Dendritic cell treated with granulocyte-macrophage colony-stimulating factor and Interleukin-4, amounts not matched to agents 40 ng/mL and 50 ng/mL, for 4 days (primary cell): Measurements from ENCODE around the gene TBX1.
A peak's percentile ranks its signal among the peaks of the same experiment; 100 is the strongest.

ENCODE experiments used
- H3K27ac Mint-ChIP-seq: one replicate; pipeline ENCODE4 v1.8.0; 2022; ENCODE audit warnings: mild to moderate bottlenecking, mixed read lengths
- H3K27me3 Mint-ChIP-seq: one replicate; pipeline ENCODE4 v1.8.0; 2022; ENCODE audit warnings: mild to moderate bottlenecking, mixed read lengths
- H3K36me3 Mint-ChIP-seq: one replicate; pipeline ENCODE4 v1.8.0; 2022; ENCODE audit warnings: low read depth, mixed read lengths
- H3K4me1 Mint-ChIP-seq: one replicate; pipeline ENCODE4 v1.8.0; 2022; ENCODE audit warnings: low read depth, mixed read lengths
- H3K4me3 Mint-ChIP-seq: one replicate; pipeline ENCODE4 v1.8.0; 2022; ENCODE audit warnings: mild to moderate bottlenecking, moderate library complexity, mixed read lengths
- H3K9me3 Mint-ChIP-seq: one replicate; pipeline ENCODE4 v1.8.0; 2022; ENCODE audit warnings: mixed read lengths
- intact Hi-C: fragments of 100-400 bp; cut with micrococcal nuclease; formaldehyde crosslinking; loops from one replicate; pipeline ENCODE4 v1.15.0; 2022

The TBX1 gene

DNA sequence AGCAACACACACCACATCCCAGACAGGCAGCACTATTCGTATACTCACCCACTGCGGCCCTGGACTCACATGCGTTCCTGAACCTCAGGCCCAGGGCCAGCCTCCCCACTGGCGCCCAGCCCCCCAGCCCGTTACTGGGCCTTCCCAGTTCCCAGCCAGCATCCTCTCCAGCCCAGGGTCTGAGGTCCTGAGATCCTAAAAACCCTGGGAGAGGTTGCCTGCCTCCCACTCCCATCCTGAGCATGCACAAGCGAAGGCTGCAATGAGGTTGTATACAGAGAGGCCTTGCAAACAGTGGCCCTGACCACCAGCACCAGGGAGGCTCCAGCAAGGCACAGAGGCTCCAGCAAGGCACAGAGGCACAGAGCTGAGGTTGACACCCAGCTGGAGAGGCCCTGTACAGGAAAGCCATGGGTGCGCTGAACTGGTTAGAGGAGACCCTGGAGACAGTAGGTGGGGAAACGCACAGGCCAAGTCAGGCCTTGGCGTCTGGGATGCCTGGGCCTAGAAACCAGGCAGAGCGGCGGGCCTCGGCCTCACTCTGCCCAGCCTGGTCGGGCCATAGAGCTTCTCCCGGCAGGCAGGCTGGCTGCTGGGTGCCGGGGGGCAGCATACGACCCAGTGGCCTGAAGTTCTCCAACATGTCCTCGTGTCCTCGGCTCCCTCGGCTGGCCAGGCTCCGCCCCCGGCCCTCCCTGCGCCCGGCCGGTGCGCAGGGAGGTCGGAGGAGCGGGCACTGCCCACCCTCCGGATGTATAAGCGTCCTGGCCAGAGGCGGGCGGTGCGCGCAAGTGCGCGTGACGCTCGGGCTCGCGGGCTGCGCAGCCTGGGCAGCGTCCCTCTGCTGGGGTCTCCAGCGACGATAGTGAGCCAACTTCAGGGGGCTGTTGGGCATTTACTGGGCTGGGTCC, 2.3 kb upstream of the TBX1 start:
- intact Hi-C loops, result no loop called here
- Mint-ChIP-seq H3K27me3 (peaks cover 86% of the 10 kb centered on the region), H3K4me1 (peaks cover 37% of the 10 kb centered on the region), H3K36me3 (no peaks in the 10 kb centered on the region), H3K9me3 (no peaks in the 10 kb centered on the region), H3K27ac (no peak overlapping the region), H3K4me3 (no peak overlapping the region)

DNA sequence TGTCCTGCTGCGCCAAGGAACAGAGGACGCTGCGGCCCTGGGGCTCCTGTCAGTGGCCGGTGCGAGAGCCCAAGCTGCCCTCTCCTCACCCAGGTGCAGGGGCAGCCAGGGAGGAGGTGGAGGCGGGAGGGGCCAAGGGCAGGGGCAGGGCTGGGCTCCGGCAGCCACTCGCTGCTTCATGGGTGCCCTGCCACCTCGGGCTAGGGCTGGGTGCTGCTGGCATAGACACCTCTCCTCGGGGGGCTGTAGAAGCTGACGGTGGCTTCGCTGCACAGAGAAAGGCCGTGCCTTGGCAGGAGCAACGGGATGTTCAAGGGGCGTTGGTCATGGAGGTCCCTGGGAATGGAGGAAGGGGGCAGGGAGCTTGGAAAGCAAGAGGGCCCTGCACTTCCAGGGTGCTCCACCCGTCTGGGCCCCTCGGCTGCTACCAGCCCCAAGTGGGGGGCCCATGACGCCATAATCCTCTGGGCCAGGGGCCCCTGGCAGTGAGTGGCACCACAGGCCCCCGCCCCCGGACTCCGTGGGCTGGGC, 1.6 kb upstream of the TBX1 start:
- Mint-ChIP-seq H3K4me1 (peaks cover 37% of the 10 kb centered on the region), H3K9me3 (no peaks in the 10 kb centered on the region), H3K27me3 (peaks cover 86% of the 10 kb centered on the region), H3K4me3 (no peak overlapping the region), H3K27ac (no peak overlapping the region), H3K36me3 (no peaks in the 10 kb centered on the region)
- intact Hi-C loops, result no loop called here

DNA sequence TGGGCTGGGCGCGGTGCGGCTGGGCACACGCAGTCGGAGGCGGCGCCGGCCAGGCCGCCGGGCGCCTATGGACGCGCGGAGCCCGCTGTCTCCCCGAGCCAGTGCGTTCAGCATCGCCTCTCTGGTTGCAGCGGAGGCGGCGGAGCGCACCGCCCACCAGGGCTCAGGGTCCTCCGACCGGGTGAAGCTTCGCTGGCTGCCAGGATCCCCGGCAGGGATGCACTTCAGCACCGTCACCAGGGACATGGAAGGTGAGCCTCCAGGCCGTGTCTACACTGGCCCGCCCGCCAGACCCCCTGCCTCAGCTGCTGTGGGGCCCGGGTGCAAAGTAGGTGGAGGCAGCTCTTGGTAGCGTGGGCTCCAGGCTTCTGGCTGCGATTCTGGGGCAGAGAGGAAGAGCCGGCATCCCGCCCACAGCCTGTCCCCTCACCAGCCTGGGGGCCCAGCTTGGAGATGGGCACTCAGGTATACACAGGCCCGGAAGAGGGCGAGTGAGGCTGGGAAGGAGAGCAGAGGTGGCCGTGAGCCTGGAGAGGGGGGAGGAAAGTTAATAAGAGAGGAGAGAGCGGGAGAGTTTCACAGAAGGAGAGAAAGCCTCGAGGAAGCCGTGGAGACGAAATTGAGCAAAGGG, 1.0 kb upstream of the TBX1 start:
- no peaks in the 10 kb centered on the region for H3K9me3 Mint-ChIP-seq
- H3K4me3 Mint-ChIP-seq, result peak overlapping the region; percentile 70
- peaks cover 86% of the 10 kb centered on the region for H3K27me3 Mint-ChIP-seq
- intact Hi-C loops, result no loop called here
- no peaks in the 10 kb centered on the region for H3K36me3 Mint-ChIP-seq
- no peak overlapping the region for H3K27ac Mint-ChIP-seq
- H3K4me1 Mint-ChIP-seq, result peaks cover 37% of the 10 kb centered on the region

DNA sequence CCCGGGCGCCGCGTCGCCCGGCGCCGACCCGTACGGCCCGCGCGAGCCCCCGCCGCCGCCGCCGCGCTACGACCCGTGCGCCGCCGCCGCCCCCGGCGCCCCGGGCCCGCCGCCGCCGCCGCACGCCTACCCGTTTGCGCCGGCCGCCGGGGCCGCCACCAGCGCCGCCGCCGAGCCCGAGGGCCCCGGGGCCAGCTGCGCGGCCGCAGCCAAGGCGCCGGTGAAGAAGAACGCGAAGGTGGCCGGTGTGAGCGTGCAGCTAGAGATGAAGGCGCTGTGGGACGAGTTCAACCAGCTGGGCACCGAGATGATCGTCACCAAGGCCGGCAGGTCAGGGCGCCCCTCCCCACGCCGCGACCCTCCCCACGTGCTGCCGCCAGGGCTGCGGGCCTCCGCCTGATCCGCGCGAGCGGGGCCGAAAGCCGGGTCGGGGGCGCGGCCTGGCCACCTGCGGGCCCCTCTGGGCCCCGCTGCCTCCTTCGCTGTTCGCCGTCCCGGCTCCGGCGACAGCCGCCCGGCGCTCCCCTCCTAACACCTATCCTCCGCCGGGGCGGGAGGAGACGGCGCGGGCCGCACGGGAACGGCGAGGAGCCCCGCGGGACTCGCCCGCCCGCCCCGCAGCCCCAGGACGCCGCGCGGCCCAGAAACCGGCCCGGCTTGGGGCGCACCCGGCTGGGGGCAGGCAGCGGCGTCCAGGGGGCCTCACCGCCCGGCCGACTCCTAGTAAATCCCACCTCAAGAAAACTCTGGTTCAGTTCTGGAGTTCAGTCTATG, 560 bp downstream of the TBX1 start:
- Mint-ChIP-seq H3K36me3 (no peaks in the 10 kb centered on the region), H3K4me3 (peak overlapping the region; percentile 35), H3K27ac (no peak overlapping the region), H3K4me1 (peaks cover 35% of the 10 kb centered on the region), H3K9me3 (no peaks in the 10 kb centered on the region), H3K27me3 (peaks cover 83% of the 10 kb centered on the region)
- intact Hi-C loops, result no loop called here

DNA sequence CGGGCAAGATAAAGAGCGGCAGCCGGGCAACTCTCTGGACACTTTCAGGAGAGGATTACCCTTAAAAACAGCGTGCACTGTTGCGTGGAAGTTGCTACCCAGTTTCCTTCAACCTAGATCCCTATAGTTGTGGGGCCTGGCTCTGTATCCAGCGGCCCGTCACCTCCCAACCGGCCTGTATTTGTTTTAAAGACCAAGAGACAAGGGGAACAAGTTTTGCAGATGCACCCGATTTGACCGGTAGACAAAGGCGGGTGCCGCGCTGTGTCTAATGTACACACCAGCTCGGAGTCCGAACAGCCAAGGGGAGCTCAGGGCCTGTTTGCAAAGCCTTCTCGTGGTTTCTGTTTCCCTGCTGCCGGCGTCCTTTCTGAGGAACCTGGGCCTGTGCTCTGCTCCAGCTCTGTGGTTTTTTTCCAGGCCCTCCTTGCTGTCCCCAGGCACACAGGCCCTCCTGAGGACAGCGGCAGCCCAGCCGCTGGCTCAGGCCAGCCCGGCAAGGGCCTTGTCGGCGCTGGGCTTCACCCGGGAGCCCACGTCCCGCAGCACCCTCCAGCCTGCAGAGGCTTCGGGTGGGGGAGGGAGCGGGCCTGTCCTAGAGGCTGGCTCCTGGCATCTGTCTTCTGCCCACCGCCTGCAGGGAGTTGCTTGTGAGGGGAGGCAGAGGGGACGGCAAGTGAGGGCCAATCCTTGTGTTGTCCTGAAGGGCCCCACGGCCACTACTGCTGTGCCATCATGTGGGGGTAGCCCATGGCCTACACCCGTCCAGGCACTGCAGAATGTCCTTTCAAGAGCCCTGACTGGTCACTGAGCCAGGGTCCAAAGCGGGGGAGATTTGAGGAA, 1.4 kb downstream of the TBX1 start:
- H3K4me1 Mint-ChIP-seq, result peaks cover 32% of the 10 kb centered on the region
- peak overlapping the region; percentile 35 for H3K4me3 Mint-ChIP-seq
- H3K9me3 Mint-ChIP-seq, result no peaks in the 10 kb centered on the region
- no peak overlapping the region for H3K27ac Mint-ChIP-seq
- intact Hi-C loops, result no loop called here
- H3K36me3 Mint-ChIP-seq, result no peaks in the 10 kb centered on the region
- peaks cover 81% of the 10 kb centered on the region for H3K27me3 Mint-ChIP-seq

DNA sequence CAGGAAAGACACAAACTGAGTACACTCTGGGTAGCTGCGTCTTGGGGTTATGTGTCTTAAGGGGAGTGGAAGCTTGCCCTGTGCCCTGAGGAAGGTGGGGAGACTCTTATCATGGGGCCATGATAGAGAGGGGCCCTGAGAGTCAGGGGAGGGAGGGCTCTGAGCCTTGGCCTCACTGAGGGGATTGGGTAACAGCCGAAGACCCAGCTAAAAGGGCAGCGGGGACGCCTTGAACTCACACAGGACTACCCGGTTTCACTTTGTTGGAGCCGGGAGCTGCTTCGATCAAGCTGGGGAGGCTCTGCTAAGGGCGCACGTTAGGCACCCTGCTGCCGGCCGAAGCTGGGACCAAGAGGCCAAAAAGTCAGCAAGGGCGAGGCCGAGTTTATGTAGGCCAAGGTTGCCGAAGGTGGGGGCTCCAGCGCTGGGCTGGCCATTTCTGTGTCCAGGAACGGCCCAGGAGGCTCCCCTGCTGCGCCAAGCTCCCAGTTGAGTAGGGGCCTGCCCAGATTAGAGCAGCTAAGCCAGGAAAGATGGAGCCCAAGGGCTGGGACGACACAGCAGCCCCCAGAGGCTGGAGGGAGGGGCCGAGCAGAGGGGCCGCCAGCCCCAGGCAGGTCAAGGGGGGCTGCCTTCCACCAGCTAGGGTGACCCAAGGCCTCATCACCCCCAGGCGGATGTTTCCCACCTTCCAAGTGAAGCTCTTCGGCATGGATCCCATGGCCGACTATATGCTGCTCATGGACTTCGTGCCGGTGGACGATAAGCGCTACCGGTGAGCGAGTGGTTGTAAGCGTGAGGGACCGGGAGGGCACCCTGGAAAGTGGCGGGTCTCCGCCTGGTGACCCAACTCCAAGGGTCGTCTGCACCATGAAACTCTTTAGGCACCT, 2.2 kb downstream of the TBX1 start:
- Mint-ChIP-seq H3K4me3 (no peak overlapping the region), H3K27ac (no peak overlapping the region), H3K36me3 (no peaks in the 10 kb centered on the region), H3K4me1 (peaks cover 32% of the 10 kb centered on the region), H3K27me3 (peaks cover 81% of the 10 kb centered on the region), H3K9me3 (no peaks in the 10 kb centered on the region)
- intact Hi-C loops, result no loop called here

DNA sequence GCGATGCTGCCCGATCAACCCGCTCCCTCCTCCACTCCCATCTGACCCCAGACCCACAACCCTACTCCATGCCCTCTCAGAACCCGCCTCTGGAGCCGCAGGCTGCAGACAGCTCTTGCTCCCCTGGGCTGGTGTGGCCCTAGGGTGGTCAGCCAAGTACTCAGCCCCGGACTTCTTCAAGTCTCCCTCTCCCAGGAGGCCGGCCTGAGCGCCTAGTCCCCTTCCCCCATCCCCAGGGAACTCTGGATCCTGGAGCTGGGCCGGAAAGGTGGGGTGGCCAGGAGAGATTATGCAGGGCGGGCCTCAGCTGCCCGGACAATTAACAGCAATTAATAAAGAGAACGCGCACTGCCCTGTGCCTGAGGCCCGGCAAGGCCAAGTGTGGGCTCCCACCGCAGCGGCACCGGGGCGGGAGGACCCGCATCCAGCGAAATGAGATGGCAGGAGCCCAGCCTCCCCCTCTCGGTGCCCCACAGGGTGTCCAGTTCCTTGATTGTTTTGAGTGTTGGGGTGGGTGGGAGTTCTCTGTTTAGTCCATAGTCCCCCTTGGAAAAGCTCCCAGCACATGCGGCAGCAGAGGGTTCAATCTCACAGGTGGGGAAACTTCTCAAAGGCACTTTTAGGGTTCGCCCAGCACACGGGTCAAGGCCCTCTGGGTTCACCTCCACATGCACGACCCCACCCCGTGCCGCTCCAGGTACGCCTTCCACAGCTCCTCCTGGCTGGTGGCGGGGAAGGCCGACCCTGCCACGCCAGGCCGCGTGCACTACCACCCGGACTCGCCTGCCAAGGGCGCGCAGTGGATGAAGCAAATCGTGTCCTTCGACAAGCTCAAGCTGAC, 3.1 kb downstream of the TBX1 start:
- Mint-ChIP-seq H3K27me3 (peaks cover 82% of the 10 kb centered on the region), H3K4me1 (peaks cover 34% of the 10 kb centered on the region), H3K27ac (no peak overlapping the region), H3K4me3 (no peak overlapping the region), H3K9me3 (no peaks in the 10 kb centered on the region), H3K36me3 (no peaks in the 10 kb centered on the region)
- intact Hi-C loops, result no loop called here

DNA sequence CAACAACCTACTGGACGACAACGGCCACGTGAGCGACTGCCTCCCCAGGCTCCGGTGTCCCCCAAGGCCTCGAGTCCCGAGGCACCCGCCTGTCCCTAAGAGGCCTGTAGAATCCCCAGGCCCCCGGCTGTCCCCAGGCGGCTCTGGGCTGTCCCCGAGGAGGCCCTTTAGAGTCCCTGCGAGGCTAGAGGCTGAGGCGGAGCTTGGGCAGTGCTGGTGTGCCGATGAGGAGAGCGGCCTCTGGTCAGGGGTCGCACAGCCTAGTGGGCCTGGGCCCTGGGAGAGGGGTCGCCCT, 3.7 kb downstream of the TBX1 start:
- Mint-ChIP-seq H3K27me3 (peaks cover 83% of the 10 kb centered on the region), H3K9me3 (no peaks in the 10 kb centered on the region), H3K4me3 (no peak overlapping the region), H3K4me1 (peaks cover 34% of the 10 kb centered on the region), H3K36me3 (no peaks in the 10 kb centered on the region), H3K27ac (no peak overlapping the region)
- intact Hi-C loops, result no loop called here

DNA sequence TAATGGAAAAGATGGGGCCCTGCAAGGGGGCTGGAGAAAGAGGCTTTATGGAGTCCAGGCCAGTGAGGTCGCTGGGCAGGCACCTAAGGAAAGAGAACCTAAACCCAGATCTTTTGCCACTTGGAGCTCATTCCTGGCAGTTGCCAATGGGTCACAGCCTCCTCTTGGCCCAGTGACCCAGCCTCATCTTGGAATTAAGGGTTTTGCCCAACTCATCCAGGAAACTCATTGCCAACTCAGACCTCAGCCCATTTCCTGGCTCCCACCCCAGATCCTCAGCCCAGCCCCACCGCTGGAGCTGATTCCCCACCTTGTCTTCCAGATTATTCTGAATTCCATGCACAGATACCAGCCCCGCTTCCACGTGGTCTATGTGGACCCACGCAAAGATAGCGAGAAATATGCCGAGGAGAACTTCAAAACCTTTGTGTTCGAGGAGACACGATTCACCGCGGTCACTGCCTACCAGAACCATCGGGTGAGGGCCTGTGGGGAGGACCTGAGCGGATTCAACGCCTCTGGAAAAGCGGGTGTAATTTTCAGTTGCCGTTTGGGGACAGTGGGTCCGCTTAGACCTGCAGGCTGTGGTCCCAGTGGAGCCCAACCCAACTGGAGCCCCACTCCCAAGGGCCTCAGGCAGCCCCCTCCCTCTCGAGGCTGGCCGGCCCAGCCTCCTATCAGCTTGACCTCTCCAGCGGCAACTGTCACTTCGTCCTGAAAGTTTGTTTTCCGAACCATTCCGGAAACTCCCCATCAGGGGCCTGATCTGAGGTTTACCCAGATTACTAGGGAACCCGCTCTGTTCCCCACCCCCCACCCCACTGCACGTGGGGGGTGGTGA, 4.3 kb downstream of the TBX1 start:
- Mint-ChIP-seq H3K9me3 (no peaks in the 10 kb centered on the region), H3K27ac (no peak overlapping the region), H3K4me1 (peaks cover 28% of the 10 kb centered on the region), H3K27me3 (peaks cover 83% of the 10 kb centered on the region), H3K36me3 (no peaks in the 10 kb centered on the region), H3K4me3 (no peak overlapping the region)
- intact Hi-C loops, result no loop called here

DNA sequence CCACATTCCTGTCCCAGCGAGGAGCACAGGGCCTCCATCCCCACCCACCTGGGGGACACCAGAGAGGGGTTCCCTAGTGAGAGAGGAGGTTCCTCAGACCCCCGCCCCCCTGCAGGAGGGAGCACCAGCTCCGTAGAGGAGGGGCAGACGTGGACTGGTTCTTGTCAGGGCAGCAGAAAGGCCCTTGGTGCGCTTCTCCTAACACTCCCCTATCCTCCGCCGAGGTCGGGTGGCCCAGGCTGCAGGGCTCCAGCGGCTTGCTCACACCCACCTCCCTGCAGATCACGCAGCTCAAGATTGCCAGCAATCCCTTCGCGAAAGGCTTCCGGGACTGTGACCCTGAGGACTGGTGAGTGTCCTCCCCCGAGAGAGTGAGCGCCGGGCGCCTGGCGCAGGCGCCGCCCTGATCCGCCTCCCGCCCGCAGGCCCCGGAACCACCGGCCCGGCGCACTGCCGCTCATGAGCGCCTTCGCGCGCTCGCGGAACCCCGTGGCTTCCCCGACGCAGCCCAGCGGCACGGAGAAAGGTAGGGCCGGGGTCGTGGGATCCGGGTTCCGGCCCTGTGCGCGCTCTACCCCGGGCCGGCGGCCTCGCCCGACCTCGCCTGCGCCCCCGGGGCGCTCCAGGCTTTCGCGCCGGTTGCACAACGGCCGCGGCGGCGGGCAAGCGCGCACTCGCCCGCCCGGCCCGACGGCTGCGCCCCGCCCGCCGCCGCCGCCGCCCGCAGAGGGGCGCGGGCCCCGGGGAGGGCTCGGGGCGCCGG, 5.1 kb downstream of the TBX1 start:
- Mint-ChIP-seq H3K4me3 (peak overlapping the region; percentile 57), H3K36me3 (no peaks in the 10 kb centered on the region), H3K9me3 (no peaks in the 10 kb centered on the region), H3K27me3 (peaks cover 86% of the 10 kb centered on the region), H3K27ac (no peak overlapping the region), H3K4me1 (peaks cover 21% of the 10 kb centered on the region)
- intact Hi-C loops, result no loop called here

DNA sequence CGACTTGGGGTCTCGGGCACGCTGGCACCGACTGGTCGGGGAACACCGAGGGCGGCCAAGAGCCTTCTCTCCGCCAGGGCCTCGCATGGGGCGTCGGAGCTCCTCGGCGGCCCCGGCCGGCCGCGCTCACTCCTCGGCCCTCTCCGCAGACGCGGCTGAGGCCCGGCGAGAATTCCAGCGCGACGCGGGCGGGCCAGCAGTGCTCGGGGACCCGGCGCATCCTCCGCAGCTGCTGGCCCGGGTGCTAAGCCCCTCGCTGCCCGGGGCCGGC, 5.6 kb downstream of the TBX1 start:
- no peak overlapping the region for H3K27ac Mint-ChIP-seq
- H3K36me3 Mint-ChIP-seq, result no peaks in the 10 kb centered on the region
- no peaks in the 10 kb centered on the region for H3K9me3 Mint-ChIP-seq
- peaks cover 21% of the 10 kb centered on the region for H3K4me1 Mint-ChIP-seq
- H3K4me3 Mint-ChIP-seq, result no peak overlapping the region
- intact Hi-C loops, result no loop called here
- H3K27me3 Mint-ChIP-seq, result peaks cover 91% of the 10 kb centered on the region
